Posterior cingulate gyrus (tissue), 11 donors: ENCODE measurements around the gene PHACTR1.

Experiments
- DNase-seq, 10 donors: peaks; one replicate each; pipeline versions ENCODE4 v3.0.0 to v3.0.0-alpha.2; 2020 to 2021; ENCODE audit warnings: mixed read lengths in 3 of 10
- intact Hi-C: fragments of 100-400 bp; cut with DNase I; formaldehyde crosslinking; loops from one replicate; pipeline ENCODE4 v1.15.1; 2023

Gene PHACTR1

DNA sequence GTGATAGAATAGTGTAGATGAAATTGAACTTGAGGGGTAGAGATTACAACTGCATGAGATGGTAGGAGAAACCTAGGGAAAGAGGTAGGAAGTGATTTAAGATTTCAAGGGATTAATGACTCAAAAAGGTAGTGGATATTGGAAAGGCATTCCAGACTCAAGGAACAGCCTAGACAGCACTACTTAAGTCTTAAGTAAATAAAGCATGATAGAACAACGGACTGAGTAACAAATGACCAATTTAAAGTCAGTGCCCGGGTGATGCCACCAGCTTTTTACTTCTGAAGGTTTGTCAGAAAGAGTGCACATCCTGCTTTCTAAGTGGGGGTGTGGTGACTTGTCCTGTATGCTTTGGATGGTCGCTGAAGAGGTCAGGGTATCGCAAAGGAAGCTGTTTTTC, 81.8 kb downstream of the PHACTR1 start:
- no peak for DNase-seq
- intact Hi-C loops = no loop called here

DNA sequence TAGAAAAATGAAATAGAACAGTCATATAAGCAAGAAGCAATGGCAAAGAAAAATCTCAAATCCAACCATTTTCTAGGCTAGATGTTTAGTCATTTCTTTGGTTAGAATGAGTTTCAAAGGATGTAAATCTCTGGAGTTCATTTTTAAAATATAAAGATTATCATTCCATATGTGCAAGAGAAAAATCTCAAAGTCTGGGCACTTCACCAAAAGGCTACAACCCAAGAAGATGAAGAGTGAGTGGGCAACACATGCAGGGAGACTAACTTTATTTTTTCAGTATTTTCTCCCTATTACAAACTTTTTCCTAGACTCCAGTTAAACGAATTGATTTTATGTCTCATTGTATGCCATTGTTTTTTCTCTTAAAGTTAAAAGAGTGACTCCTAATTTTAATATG, 83.6 kb downstream of the PHACTR1 start:
- DNase-seq = no peak
- intact Hi-C loops = no loop called here

DNA sequence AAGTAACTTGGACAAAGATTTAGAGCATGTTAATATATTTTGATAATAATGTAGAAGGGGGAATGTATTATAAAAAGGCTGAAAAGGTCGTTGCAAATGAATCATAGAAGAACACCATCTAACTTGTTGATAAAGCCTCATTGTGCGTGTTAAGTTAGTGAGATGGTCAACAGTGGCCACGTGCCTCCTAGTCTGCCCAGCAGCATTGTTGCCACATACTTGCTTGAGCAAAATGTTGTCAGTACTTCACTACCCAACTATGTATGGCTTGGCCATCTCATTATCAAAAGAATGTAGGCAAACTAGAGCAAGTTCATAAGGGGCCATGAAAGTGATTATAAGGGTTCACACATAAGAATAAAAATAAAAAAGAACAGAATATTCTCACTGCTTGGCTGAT, 84.6 kb downstream of the PHACTR1 start:
- DNase-seq = no peak
- intact Hi-C loops = no loop called here

DNA sequence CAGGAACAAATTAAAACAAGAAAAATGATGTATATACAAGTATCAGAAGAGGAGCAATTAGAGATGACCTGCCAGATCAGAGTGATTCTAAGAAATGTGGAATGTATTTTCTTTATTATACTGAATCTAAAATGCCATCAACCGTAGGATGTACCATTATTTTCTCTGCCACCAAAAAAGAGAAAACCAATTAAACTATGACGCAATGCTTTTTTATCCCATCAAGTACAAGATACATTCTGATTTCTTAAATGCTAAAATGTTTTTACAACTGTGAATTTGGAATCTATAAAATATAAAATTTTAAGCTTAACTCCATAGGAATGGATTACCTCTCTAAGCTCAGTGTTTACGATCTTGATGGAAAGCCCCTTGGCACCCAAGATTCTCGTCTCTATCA, 85.9 kb downstream of the PHACTR1 start:
- DNase-seq = no peak

DNA sequence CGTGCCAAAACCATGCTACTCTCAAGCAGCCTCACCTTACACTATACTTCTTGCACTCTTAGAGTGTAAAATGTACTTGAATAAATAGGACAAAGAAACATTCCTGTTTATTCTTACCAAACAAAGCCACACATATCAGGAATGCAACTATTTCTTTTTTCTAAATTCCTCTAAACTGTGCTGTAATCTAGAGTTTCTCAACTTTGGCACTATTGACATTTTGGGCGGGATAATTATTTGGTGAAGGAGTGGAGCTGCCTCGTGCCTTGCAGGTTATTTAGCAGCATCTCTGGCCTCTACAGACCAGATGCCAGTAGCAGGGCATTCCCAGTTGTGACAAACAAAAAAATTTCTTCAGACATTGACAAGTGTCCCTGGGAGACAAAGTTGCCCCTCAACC, 86.9 kb downstream of the PHACTR1 start:
- DNase-seq = no peak
- intact Hi-C loops = no loop called here

More for the DNA sequence above, 85.9 kb downstream of the PHACTR1 start:
- intact Hi-C loops = no loop called here

DNA sequence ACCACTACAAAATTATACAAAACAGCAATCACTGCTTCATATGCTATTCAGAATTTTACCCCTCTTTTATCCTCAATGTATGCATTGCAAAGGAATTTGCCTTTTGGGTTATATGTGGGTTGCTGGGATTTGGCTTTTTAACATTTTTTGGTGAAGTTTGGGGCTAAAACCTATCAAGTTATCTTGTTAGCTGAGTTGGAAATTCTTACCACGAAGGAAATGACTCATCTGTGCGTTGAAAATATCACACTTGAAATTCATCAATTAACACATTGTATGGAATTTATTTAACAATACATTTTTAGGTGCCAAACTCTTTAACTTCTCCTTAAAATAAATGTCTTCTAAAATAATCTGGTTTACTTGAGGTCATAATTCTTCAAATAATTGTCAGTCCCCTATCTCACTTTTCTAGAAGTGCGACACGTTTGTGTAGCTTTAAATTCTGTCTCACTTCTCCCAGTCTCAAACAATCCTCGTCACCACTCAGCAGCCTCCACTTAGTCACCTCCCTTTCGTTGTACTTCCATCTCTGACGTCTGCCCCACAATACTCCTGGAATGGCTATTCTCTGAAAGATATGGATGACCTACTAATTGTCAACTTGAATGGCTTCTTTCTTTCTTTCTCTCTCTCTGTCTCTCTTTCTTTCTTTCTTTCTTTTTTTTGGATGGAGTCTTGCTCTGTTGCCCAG, 88.5 kb downstream of the PHACTR1 start:
- no peak for DNase-seq
- intact Hi-C loops = no loop called here

DNA sequence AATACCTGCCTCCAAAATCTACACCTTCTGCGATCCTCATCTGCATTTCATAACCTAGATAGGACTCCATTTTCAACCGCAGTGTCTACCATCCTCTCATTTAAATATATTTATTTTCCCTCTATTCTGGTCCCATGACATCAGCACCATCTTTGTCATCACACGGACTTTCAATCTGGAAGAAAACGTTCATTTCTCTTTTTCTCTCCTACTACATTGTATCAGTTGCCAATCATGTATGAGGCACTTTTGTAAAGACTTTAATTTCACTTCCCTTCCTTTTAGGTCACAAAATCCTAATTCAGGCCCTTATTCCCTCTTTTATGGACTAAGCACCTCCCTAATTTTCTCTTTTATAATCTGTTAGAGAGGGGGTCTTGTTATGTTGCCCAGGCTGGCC, 89.6 kb downstream of the PHACTR1 start:
- intact Hi-C loops = no loop called here
- no peak for DNase-seq

DNA sequence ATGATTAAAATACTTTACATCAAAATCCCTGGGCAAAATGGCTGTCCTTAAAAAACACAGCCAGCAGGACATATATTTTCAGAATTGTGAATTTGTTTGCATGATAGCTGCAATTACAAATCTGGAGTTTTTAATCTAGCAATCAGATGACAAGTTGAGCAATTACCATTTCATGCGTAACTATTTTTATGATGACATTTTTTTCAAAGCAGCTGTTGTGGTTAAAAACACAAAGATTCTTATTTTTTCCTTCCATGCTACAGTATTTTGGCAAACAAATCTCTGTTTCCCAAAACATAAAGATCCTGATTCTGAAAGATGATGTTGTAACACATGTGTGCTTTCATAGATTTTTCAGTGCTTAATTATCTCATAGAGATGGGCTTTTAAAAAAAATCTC, 90.2 kb downstream of the PHACTR1 start:
- intact Hi-C loops = no loop called here
- DNase-seq = no peak

DNA sequence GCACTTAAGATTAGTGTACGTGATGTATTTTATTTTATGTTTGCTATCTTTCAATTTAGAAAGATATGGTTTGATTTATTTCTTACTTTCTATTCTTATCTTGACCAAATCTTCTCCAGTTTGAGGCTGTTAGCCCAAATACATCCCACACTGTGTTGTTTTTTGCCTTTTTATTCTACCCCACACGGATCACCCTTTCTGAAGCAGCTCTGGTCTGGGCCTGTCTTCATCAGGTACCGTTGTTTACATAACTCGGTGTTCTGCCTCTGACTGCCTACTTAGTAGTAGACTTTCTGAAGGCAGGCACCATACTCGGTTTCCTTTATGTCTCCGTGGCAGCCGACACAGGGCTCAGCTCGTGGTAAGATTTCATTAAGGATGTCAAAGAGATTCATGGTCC, 95.0 kb downstream of the PHACTR1 start:
- no peak for DNase-seq
- intact Hi-C loops = no loop called here

DNA sequence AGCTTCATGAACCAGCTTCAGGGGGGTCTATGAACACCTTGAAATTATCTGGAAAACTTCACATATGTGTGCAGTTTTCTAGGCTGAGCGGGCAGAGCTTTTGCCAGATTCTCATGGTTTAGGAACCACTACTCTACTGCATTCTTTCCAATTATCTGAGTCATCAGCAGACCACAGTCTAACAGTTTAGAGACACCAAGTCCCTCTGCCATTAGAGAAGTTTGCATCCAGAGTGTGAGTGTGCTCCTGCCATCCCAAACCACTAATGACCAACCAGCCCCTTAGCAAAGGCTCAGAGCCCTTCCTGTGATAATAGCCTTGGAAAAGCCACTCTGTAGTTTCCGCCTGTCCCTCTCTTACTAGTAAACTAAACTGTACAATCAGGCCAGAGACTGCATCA, 96.8 kb downstream of the PHACTR1 start:
- no peak for DNase-seq
- intact Hi-C loops = no loop called here

DNA sequence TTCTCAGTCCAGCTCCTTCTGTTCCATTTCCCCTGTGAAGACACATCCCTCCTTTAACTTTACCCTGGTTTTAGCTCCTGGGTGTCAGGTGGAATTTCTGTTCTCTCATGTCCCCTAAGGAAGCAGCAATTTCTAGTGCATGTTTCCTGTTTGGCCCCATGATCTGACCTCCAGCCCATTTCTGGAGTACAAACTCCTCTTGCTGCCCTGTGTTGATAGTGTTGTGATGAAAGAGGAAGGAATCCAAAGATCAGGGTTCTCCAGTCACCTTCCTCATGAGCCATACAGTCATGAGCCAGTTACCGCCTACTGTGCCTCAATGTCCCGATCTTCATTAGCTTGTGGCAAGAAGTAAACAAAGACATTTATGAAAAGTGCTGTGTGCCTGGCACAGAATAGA, 97.4 kb downstream of the PHACTR1 start:
- no peak for DNase-seq
- intact Hi-C loops = no loop called here

DNA sequence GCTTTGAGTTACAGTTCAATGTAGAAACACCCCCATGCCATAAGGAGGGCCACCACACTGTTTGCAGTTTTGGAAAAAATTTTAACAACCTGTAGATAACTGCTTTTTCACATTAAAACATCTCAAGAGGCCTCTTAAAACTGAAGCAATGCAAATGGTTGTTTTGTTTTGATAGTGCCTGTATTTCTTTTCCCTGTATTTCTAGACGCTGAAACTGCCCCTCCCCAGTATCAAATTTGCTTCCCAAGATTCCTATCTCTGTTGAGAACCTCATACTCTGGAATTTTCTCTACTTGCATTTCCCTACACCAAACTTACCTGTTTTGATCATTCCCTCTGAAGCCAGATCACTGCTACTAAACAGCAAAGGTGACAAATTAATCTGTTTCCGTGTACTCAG, 98.5 kb downstream of the PHACTR1 start:
- no peak for DNase-seq
- intact Hi-C loops = no loop called here

DNA sequence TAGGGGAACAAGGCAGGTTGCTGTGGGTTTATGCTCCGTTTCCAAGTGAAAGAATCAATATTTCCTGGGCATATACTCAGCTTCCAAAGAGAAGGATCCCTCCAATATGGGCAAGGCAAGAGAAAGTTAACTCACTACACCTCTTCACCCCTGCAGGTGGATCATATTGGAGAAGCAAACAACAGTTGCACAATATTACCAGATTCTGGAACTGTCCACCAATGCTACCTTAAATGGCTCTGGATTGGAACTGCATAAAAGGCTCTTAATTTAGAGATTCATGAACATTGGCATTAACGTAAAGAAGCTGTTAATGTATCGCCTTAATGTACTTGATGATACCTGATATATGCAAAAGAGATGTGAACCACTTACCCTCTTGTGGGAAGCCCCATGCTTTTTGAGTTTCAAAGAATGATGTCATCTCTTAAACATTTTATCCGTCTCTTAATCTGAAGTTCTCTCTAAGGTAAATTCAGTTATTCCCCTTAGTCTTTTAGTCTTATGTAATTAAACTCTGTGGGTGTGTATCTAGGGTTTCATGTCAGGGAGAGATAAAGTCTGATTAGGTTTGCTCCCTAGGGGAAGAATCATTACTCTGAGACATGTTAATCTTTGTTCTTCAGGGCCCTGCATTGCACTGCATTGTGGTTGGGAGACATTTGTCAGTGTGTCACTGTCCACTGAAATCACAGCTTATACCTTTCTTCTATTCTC, 99.5 kb downstream of the PHACTR1 start:
- intact Hi-C loops = no loop called here
- no peak for DNase-seq

DNA sequence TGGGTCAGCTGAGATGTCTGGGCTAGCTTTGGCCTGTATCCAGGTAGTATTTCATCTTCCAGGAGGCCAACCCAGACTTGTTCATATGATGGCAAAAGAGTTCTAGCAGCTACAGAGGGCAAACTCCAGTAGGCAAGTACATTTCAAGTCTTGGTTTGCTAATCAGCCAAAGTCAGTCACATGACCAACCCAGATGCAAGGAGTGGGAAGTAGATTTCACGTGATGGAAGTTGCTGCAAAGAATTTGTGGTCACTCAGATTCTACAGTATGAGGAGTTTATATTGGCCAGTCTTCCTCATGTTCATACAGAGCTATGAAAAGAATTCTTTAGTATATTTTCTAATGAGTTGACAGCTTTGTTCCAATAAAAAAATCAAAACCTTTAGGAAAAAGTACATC, 101.8 kb downstream of the PHACTR1 start:
- DNase-seq = no peak
- intact Hi-C loops = no loop called here

DNA sequence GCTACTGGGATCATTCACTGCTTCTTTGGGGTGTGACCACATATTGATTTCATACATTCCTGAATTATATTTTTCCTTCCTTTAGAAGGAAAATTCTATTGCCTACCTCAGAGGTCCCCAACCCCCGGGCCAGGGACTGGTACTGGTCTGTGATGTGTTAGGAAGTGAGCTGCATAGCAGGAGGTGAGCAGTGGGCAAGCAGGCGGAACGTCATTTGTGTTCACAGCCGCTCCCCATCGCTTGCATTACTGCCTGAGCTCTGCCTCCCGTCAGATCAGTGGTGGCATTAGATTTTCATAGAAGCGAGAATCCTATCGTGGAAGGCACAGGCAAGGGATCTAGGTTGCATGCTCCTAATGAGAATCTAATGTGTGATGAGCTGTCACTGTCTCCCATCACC, 107.3 kb downstream of the PHACTR1 start:
- intact Hi-C loops = no loop called here
- DNase-seq = peak in 1 of 10 donors; percentile 58

DNA sequence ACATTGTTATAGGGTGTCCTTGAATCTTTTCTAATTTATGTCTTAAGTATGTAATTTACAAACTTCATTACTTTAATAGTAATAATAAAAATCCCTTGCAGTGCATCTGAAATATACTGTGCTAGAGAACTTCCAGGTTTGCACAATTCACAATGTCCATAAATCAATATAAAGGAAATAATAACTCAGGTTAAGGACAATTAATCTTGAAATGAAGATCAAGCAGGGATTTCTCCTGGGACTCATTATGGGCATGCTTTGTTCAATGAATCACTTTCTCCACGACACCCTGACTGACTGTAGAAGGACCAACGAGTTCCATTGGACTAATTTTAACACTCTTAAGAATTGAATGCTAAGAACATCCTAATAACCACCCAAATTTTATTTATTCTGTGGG, 110.0 kb downstream of the PHACTR1 start:
- intact Hi-C loops = no loop called here
- no peak for DNase-seq

DNA sequence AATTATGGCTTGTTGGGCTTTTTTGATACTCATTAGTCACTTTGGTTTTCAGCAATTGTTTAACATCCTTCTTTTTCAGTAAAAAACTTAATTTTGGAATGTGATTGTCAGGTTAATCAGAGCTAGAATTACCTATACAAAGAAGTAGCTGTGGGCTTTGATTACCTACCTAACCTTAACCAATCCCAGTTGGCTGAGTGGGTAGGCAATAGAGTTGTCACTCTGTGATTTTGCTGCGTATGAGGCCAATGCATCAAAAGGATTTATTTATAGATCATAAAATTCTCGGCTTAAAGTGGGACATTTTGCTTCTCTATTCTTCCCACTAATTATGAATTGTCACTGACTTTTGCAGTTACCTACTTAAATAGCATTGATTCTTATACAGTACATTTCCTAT, 111.4 kb downstream of the PHACTR1 start:
- intact Hi-C loops = no loop called here

DNA sequence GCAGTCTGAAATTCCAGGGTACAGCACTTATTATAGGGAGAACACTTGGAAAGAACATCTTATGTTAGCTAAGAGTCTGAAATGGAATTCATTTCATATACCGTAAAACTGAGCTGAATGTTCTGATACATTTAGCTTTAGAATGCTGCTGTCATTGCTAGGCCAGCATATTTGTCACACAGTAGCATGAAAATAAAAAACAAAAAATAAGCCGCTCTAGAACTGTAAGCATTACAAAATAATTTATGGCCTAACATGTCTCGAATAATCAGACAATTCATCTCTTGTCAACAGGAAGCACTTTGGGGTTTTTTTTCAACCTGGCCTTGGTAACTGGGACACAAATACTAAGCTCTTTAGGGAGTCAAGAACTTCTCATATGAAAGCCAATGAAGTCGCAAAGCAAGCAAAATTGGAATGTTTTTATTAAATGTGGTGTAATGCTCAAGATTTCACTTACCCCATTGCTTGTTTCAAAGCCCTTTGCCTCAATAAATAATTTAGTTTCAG, 115.7 kb downstream of the PHACTR1 start:
- DNase-seq = no peak

More for the DNA sequence above, 111.4 kb downstream of the PHACTR1 start:
- no peak for DNase-seq

DNA sequence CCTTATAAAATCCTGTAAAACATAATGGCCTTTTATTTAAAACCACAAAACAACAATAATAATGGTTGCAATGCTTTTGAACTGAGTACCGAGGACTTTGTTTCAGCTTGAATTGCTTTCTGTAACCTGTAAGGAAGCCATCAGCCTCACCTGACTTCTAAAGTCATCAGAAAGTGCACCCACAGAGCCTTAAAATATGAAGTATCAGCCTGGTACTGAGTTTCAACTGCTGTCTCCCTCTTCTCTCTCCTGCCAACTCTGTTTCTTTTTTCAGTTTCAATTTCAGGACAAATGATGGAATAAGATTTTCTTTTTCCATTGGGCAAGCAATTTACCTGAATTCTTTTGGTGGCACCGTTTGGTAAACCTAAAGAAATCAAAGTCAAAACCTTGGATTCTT, 119.4 kb downstream of the PHACTR1 start:
- intact Hi-C loops = no loop called here
- DNase-seq = no peak

More for the DNA sequence above, 115.7 kb downstream of the PHACTR1 start:
- intact Hi-C loops = no loop called here

DNA sequence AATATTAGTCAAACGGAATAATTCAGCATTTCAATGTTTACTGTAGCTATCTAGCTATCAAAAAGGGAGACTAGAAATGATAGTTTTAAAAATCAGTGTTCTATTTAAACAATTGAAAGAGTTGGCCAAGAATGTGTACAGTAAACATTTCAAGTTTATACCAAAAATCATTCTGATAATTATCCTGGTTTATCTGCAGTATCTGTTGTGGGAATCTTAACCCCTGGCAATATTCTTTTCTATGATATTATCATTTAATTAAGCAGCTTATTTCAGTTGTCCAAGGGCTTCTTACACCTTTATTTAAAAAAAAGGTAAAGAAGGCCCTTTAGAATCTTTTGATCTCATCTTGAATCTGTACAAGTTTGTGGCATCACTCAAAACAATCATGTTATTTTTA, 125.1 kb downstream of the PHACTR1 start:
- intact Hi-C loops = no loop called here
- DNase-seq = no peak

DNA sequence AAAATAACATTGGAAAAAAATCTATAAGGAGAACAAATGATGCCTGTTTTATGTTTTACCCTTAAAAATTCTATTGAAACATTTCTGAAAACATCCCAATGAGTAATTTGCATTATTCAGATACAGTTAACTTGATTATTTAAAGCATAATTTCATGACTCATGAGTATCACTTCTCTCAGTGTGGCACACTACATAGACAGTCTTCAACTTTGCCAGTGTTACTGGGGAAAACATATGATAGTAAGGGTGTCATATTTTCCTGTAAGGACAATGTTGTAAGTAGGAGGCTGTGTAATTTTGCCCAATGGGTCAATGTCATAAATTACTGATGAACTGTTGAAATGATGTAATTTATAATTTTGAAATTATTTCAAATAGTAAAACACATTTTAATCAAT, 125.5 kb downstream of the PHACTR1 start:
- intact Hi-C loops = no loop called here
- no peak for DNase-seq

DNA sequence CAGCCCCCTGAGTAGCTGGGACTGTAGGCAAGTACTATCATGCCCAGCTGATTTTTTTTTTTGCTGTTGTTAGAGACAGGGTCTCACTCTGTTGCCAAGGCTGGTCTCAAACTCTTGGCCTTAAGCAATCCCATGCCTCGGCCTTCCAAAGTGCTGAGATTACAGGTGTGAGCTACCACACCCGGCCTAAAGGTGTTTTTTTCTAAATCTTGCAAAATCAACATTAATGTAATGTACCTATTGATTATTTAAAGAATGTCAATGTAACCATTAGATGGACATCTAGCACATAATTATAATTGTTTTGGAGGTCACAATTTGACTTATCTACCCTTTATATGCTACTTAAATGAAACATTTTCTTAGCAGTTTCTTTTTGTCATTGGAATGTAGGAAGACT, 126.1 kb downstream of the PHACTR1 start:
- intact Hi-C loops = no loop called here
- DNase-seq = no peak
